H1 (cell line): ENCODE results near the gene ZNF425. TPM values are rescaled to one million over a fixed set of nuclear protein-coding genes. Genes with fewer than 3 reads are reported as not detected.

Experiments used
- CTCF ChIA-PET: fragments of 300-600 bp; sonication (Branson Sonifier 250); formaldehyde crosslinking; loops from one replicate; lab custom pipeline; 2021; ENCODE audit not compliant: partially characterized antibody; lab: Charles Lee
- POLR2A ChIA-PET: fragments of 300-600 bp; sonication (Branson Sonifier 250); formaldehyde crosslinking; loops from one replicate; lab custom pipeline; 2021; ENCODE audit warnings: inconsistent platforms; ENCODE audit not compliant: partially characterized antibody; lab: Charles Lee
- DNase-seq, 2 experiments: peaks; one replicate each; pipeline versions ENCODE4 v3.0.0 to v3.0.0-alpha.2; 2010 to 2022; ENCODE audit warnings: low spot score in 2 of 2, low read depth in 1 of 2, mixed read lengths in 1 of 2
- FAIRE-seq: peaks from 2 replicates; lab custom pipeline; 2011; peaks lifted over from hg19 to GRCh38; lab: Jason Lieb, UNC
- H2AFZ ChIP-seq: 2 replicates; pipeline ENCODE4 v1.8.1; 2012; ENCODE audit warnings: low read length, inconsistent platforms
- H2AK5ac ChIP-seq: 2 replicates; pipeline ENCODE4 v1.6.1; 2013; ENCODE audit warnings: low read depth, low read length
- H2BK120ac ChIP-seq: replicated peaks from 2 replicates; pipeline ENCODE3; 2013; ENCODE audit warnings: low read depth, low read length, inconsistent platforms
- H2BK12ac ChIP-seq: 2 replicates; pipeline ENCODE4 v1.6.1; 2013; ENCODE audit warnings: low read depth, low read length
- H2BK15ac ChIP-seq: 2 replicates; pipeline ENCODE4 v1.6.1; 2013; ENCODE audit warnings: low read length
- H2BK20ac ChIP-seq: 2 replicates; pipeline ENCODE4 v1.6.1; 2013; ENCODE audit warnings: low read length
- H2BK5ac ChIP-seq: 2 replicates; pipeline ENCODE4 v1.6.1; 2013; ENCODE audit warnings: low read depth, low read length
- H3K14ac ChIP-seq: 2 replicates; pipeline ENCODE4 v1.6.1; 2013; ENCODE audit warnings: inconsistent platforms; ENCODE audit not compliant: insufficient read length
- H3K18ac ChIP-seq: 2 replicates; pipeline ENCODE4 v1.6.1; 2013; ENCODE audit warnings: low read length; ENCODE audit errors: extremely low read depth
- H3K23ac ChIP-seq: 2 replicates; pipeline ENCODE4 v1.6.1; 2013; ENCODE audit warnings: inconsistent platforms; ENCODE audit not compliant: insufficient read length
- H3K23me2 ChIP-seq: 2 replicates; pipeline ENCODE4 v1.6.1; 2013; ENCODE audit warnings: low read depth, low read length
- H3K27ac ChIP-seq: 2 replicates; pipeline ENCODE4 v1.6.1; 2011; ENCODE audit warnings: low read depth, low read length, inconsistent platforms
- H3K27me3 ChIP-seq, 4 experiments: replicated peaks in 1 of 4; 1 replicate in 1 of 4; 2 replicates in 3 of 4; pipeline versions ENCODE4 v1.6.1 to v1.8.1; 2011 to 2013; ENCODE audit warnings: low read length in 3 of 4, mild to moderate bottlenecking in 3 of 4, inconsistent platforms in 2 of 4, mixed read lengths in 2 of 4, moderate library complexity in 1 of 4; ENCODE audit not compliant: control insufficient read depth in 3 of 4, insufficient read depth in 3 of 4; ENCODE audit errors: extremely low read depth in 1 of 4
- H3K36me3 ChIP-seq, 4 experiments: 2 replicates each; pipeline versions ENCODE4 v1.6.1 to v1.8.1; 2011 to 2013; ENCODE audit warnings: mild to moderate bottlenecking in 4 of 4, low read length in 3 of 4, moderate library complexity in 2 of 4, control low read depth in 1 of 4, inconsistent platforms in 1 of 4; ENCODE audit not compliant: insufficient read depth in 4 of 4, control insufficient read depth in 2 of 4
- H3K4ac ChIP-seq: replicated peaks from 2 replicates; pipeline ENCODE3; 2013; ENCODE audit warnings: low read length, low read depth, mixed read lengths, inconsistent platforms; ENCODE audit not compliant: insufficient read length
- H3K4me1 ChIP-seq, 4 experiments: replicated peaks in 1 of 4; 1 replicate in 1 of 4; 2 replicates in 3 of 4; pipeline versions ENCODE4 v1.6.1 to v1.8.1; 2011 to 2013; ENCODE audit warnings: low read length in 3 of 4, inconsistent platforms in 2 of 4, mixed read lengths in 1 of 4; ENCODE audit not compliant: insufficient read depth in 4 of 4, control insufficient read depth in 3 of 4
- H3K4me2 ChIP-seq, 2 experiments: 2 replicates each; pipeline versions ENCODE4 v1.6.1 to v1.8.1; 2011 to 2013; ENCODE audit warnings: low read depth in 2 of 2, low read length in 2 of 2, control low read depth in 1 of 2, inconsistent platforms in 1 of 2, mild to moderate bottlenecking in 1 of 2; ENCODE audit not compliant: insufficient read depth in 1 of 2
- H3K4me3 ChIP-seq, 4 experiments: fragments of 200-600, 300-600 bp in 1 of 4; sonication (generic), shearing (Covaris generic), sonication (Bioruptor Twin) in 1 of 4; 2 replicates each; pipeline versions ENCODE4 v1.5.1 to v1.8.1; 2011 to 2016; ENCODE audit warnings: low read length in 4 of 4, low read depth in 3 of 4, control low read depth in 2 of 4, inconsistent platforms in 2 of 4, mild to moderate bottlenecking in 2 of 4, mixed read lengths in 1 of 4, moderate library complexity in 1 of 4; ENCODE audit not compliant: insufficient read depth in 2 of 4; ENCODE audit errors: extremely low read depth in 1 of 4
- H3K56ac ChIP-seq: replicated peaks from 2 replicates; pipeline ENCODE3; 2013; ENCODE audit warnings: low read depth, mild to moderate bottlenecking, mixed read lengths, low read length, inconsistent platforms; ENCODE audit not compliant: insufficient read length
- H3K79me1 ChIP-seq: 2 replicates; pipeline ENCODE4 v1.6.1; 2013; ENCODE audit warnings: low read depth, low read length, control low read depth
- H3K79me2 ChIP-seq, 2 experiments: 2 replicates each; pipeline versions ENCODE4 v1.6.1 to v1.8.1; 2012 to 2013; ENCODE audit warnings: low read length in 2 of 2, mild to moderate bottlenecking in 2 of 2, inconsistent platforms in 1 of 2; ENCODE audit not compliant: insufficient read depth in 2 of 2, control insufficient read depth in 1 of 2
- H3K9ac ChIP-seq, 4 experiments: replicated peaks in 1 of 4; 1 replicate in 1 of 4; 2 replicates in 3 of 4; pipeline versions ENCODE4 v1.6.1 to v1.8.1; 2011 to 2013; ENCODE audit warnings: low read depth in 3 of 4, low read length in 3 of 4, control low read depth in 2 of 4, mild to moderate bottlenecking in 2 of 4, moderate library complexity in 2 of 4, inconsistent platforms in 1 of 4; ENCODE audit errors: extremely low read depth in 1 of 4
- H3K9me3 ChIP-seq, 2 experiments: 2 replicates each; pipeline versions ENCODE4 v1.6.1 to v1.8.1; 2012 to 2013; ENCODE audit warnings: mild to moderate bottlenecking in 2 of 2, moderate library complexity in 2 of 2, control low read depth in 1 of 2, inconsistent platforms in 1 of 2, low read depth in 1 of 2, low read length in 1 of 2, mixed read lengths in 1 of 2; ENCODE audit not compliant: insufficient read depth in 2 of 2
- H4K20me1 ChIP-seq, 2 experiments: replicated peaks in 1 of 2; 2 replicates each; pipeline versions ENCODE3 to v1.8.1; 2011 to 2013; ENCODE audit warnings: inconsistent platforms in 2 of 2, low read length in 2 of 2, mild to moderate bottlenecking in 1 of 2; ENCODE audit not compliant: insufficient read depth in 2 of 2, control insufficient read depth in 1 of 2
- H4K5ac ChIP-seq: 2 replicates; pipeline ENCODE4 v1.6.1; 2013; ENCODE audit warnings: low read length, low read depth, mixed read lengths, inconsistent platforms; ENCODE audit not compliant: insufficient read length
- H4K8ac ChIP-seq: 2 replicates; pipeline ENCODE4 v1.8.0; 2013; ENCODE audit warnings: mild to moderate bottlenecking, moderate library complexity, low read length, inconsistent platforms; ENCODE audit not compliant: insufficient read depth; ENCODE audit errors: extremely low read depth
- H4K91ac ChIP-seq: replicated peaks from 2 replicates; pipeline ENCODE3; 2013; ENCODE audit warnings: low read length, mixed read lengths, inconsistent platforms; ENCODE audit not compliant: insufficient read length
- CBX5 ChIP-seq: fragments of 300-800, 300-1000 bp; sonication (generic); IDR thresholded peaks from 2 replicates; pipeline ENCODE4 v1.7.1; 2016; ENCODE audit warnings: antibody characterized with exemption, low read length, low read depth
- HDAC2 ChIP-seq, 2 experiments: fragments of 300-600 bp in 1 of 2; sonication (generic) in 1 of 2; IDR thresholded peaks; 2 replicates each; pipeline ENCODE4 v1.6.1; 2011 to 2012; ENCODE audit warnings: low read depth in 2 of 2, low read length in 2 of 2, mild to moderate bottlenecking in 2 of 2, moderate library complexity in 2 of 2, borderline replicate concordance in 1 of 2, inconsistent platforms in 1 of 2
- JUN ChIP-seq: IDR thresholded peaks from 2 replicates; pipeline ENCODE4 v1.6.1; 2011; ENCODE audit warnings: low read depth, mild to moderate bottlenecking, improper control_type of control experiment, low read length
- KDM1A ChIP-seq: fragments of 200-600, 300-600 bp; sonication (generic); IDR thresholded peaks from 2 replicates; pipeline ENCODE4 v1.7.1; 2016; ENCODE audit warnings: mild to moderate bottlenecking, low read length, borderline replicate concordance
- KDM5A ChIP-seq: fragments of 200-600 bp; IDR thresholded peaks from 2 replicates; pipeline ENCODE4 v1.7.1; 2012; ENCODE audit warnings: mild to moderate bottlenecking, low read length, inconsistent platforms, mixed read lengths
- NANOG ChIP-seq: IDR thresholded peaks from 2 replicates; pipeline ENCODE4 v1.6.1; 2011; ENCODE audit warnings: low read length, low read depth, mild to moderate bottlenecking, inconsistent platforms; ENCODE audit not compliant: insufficient read depth, poor library complexity, severe bottlenecking
- RFX5 ChIP-seq: IDR thresholded peaks from 2 replicates; pipeline ENCODE4 v1.6.1; 2011; ENCODE audit warnings: low read depth, low read length, improper control_type of control experiment, borderline replicate concordance
- SP1 ChIP-seq: IDR thresholded peaks from 2 replicates; pipeline ENCODE4 v1.6.1; 2011; ENCODE audit warnings: low read depth, low read length
- TCF12 ChIP-seq: IDR thresholded peaks from 2 replicates; pipeline ENCODE4 v1.6.1; 2011; ENCODE audit warnings: low read depth, mild to moderate bottlenecking, low read length
- ZNF274 ChIP-seq: IDR thresholded peaks from 2 replicates; pipeline ENCODE4 v1.7.0; 2012; ENCODE audit warnings: low read length, borderline replicate concordance; ENCODE audit errors: extremely low read depth
- WGBS, 2 experiments: shearing (Covaris generic) in 1 of 2; methylation state at CpG; one replicate each; pipeline versions ENCODE4 v1.1.6 to v1.1.7; 2013 to 2015; ENCODE audit warnings: low lambda C conversion rate in 2 of 2, mixed read lengths in 2 of 2, inconsistent platforms in 1 of 2, low coverage in 1 of 2, missing lambda C conversion rate in 1 of 2; ENCODE audit not compliant: insufficient replicate concordance in 2 of 2, insufficient coverage in 1 of 2, insufficient read length in 1 of 2; ENCODE audit errors: extremely low coverage in 1 of 2, missing lambda C conversion rate in 1 of 2; 5-methylcytosine and 5-hydroxymethylcytosine counted together
- polyA plus RNA-seq, 7 experiments: library from polyadenylated mRNA; depleted of rRNA in 3 of 7; stranded (reverse) in 5 of 7; unstranded in 2 of 7; fragments of >200 nt in 5 of 7; fragments of 200-250 nt in 2 of 7; gene quantifications; 1 replicate in 5 of 7; 2 replicates in 1 of 7; 4 replicates in 1 of 7; pipeline versions ENCODE4 v1.2.1 to v1.2.3, GENCODE V29; 2011 to 2013; ENCODE audit warnings: missing spikeins in 2 of 7, mixed read lengths in 2 of 7
- total RNA-seq: library from RNA; stranded (reverse); fragmentation: NEBNext Ultra II Directional; extraction: Animal tissue kit (Norgen Biotek cat#: 25700); gene quantifications from 2 replicates; pipeline ENCODE4 v1.2.1, GENCODE V29; 2021
- TF ChIP-seq, protein P1 (sequence below): IDR thresholded peaks from 2 replicates; pipeline ENCODE4 v1.6.1; 2011; ENCODE audit warnings: low read length, improper control_type of control experiment

The ZNF425 gene
- total and polyA plus RNA-seq, 2 of the 8 experiments (the other 6 are each of a cell fraction or from before 2014, with no cell fraction given), result 3.4 to 6.1 TPM

DNA sequence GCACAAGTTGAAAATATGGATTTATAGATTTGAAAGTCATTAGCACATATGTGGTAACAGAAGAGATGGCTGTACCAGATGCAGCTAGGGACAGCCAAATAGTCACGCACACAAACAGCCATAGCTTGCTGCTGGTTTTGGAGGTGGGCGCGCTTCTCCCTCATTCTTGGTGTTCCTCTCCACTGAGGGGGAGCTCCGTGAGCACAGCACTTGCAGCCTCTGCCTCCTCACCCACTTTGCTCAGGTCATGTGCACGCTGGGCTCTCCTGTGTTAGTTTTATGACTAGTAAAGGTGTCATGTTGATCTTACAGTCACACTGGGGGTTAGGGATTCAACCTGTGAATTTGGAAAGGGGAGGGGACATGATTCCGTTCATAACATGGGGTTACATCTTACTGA, 27.1 kb downstream of the ZNF425 start:
- FAIRE-seq, result no peak
- POLR2A ChIA-PET, result interaction anchor here (0.9 to 3.7 kb wide), 2 partner anchors 27 to 31 kb away, joined by 3 to 20 read pairs; partner anchors contain the start of gene ZNF425
- no peak for TF ChIP-seq RFX5
- TF ChIP-seq NANOG, result no peak
- TF ChIP-seq JUN, result no peak
- TF ChIP-seq CBX5, result no peak
- TF ChIP-seq SP1, result no peak
- TF ChIP-seq, protein P1, sequence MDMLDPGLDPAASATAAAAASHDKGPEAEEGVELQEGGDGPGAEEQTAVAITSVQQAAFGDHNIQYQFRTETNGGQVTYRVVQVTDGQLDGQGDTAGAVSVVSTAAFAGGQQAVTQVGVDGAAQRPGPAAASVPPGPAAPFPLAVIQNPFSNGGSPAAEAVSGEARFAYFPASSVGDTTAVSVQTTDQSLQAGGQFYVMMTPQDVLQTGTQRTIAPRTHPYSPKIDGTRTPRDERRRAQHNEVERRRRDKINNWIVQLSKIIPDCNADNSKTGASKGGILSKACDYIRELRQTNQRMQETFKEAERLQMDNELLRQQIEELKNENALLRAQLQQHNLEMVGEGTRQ, result no peak
- no peak for TF ChIP-seq ZNF274
- no peak for TF ChIP-seq KDM5A
- no peak for TF ChIP-seq TCF12
- TF ChIP-seq HDAC2 (IDR thresholded peaks at IDR 0.05; ENCODE audit: borderline replicate concordance in 1 of 2, low read depth in 2 of 2, low read length in 2 of 2), result no peak
- no peak for TF ChIP-seq KDM1A

More for the DNA sequence above, 27.1 kb downstream of the ZNF425 start:
- Histone ChIP-seq H3K9ac (no peak overlapping the region), H4K8ac (no peak overlapping the region), H2BK20ac (no peak overlapping the region), H3K9me3 (no peaks in the 10 kb centered on the region), H3K56ac (no peak overlapping the region), H3K14ac (no peak overlapping the region), H3K4me1 (peaks cover 0 to 2% (median under 1%) of the 10 kb centered on the region in 4 experiments; a peak in 2 of 7 replicates), H2AFZ (no peak overlapping the region), H3K79me2 (no peaks in the 10 kb centered on the region), H3K4me2 (no peak overlapping the region), H3K36me3 (peaks cover 0 to 3% (median 0%) of the 10 kb centered on the region in 4 experiments; a peak in 1 of 8 replicates), H3K23me2 (no peaks in the 10 kb centered on the region; the same call in 1 of the 2 replicates), H2BK12ac (no peak overlapping the region), H4K5ac (no peak overlapping the region), H3K18ac (no peak overlapping the region), H2BK15ac (no peak overlapping the region), H3K4me3 (no peak overlapping the region), H3K79me1 (no peaks in the 10 kb centered on the region), H3K27me3 (no peaks in the 10 kb centered on the region), H3K4ac (no peak overlapping the region), H4K91ac (no peak overlapping the region), H2AK5ac (no peak overlapping the region), H2BK5ac (no peak overlapping the region), H3K27ac (no peak overlapping the region), H3K23ac (no peak overlapping the region), H4K20me1 (no peaks in the 10 kb centered on the region), H2BK120ac (no peak overlapping the region)
- DNase-seq, result no peak
- WGBS, 2 experiments, result 97% methylated on average over 6 of the region's 6 CpGs; no CpG with 5 or more reads in 1 of the 2 experiments
- CTCF ChIA-PET, result interaction anchor here (0.8 to 2.1 kb wide), 8 partner anchors 8 to 162 kb away, joined by 3 to 8 read pairs (median 5); partner anchors contain the start of genes ZNF783 and ZNF786
